ENCODE data around the gene TULP4. TPM values are rescaled to one million over a fixed set of nuclear protein-coding genes. Genes with fewer than 3 reads are reported as not detected.
A peak's percentile ranks its signal among the peaks of the same experiment; 100 is the strongest.
"Not testable (repeated sequence)": the region's sequence is repeated elsewhere in the genome, so short reads cannot be mapped to it uniquely, and the experiment has no call there.

The TULP4 gene
- total RNA-seq, 1 donor from 2014 or later = 104 TPM

DNA sequence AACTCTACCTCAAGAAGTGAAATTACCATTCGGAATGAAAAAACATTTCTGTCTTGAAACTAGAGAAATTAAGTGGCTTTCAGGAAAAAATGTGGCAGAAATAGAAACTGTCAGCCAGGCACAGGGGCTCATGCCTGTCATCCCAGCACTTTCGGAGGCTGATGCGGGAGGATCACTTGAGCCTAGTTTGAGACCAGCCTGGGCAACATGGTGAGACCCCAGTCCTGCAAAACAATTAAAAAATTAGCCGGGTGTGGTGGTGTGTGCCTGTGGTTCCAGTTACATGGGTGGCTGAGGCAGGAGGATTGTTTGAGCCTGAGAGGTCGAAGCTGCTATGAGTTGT, 240.5 kb downstream of the TULP4 start:
- Histone ChIP-seq H3K36me3 (no peaks in the 10 kb centered on the region), H3K27me3 (ENCODE audit: low read depth) (no peaks in the 10 kb centered on the region), H3K4me3 (no peak overlapping the region), H3K9me3 (no peaks in the 10 kb centered on the region), H3K4me1 (no peaks in the 10 kb centered on the region), H3K27ac (no peak overlapping the region)
- no peak for ATAC-seq
- TF ChIP-seq, protein P1, sequence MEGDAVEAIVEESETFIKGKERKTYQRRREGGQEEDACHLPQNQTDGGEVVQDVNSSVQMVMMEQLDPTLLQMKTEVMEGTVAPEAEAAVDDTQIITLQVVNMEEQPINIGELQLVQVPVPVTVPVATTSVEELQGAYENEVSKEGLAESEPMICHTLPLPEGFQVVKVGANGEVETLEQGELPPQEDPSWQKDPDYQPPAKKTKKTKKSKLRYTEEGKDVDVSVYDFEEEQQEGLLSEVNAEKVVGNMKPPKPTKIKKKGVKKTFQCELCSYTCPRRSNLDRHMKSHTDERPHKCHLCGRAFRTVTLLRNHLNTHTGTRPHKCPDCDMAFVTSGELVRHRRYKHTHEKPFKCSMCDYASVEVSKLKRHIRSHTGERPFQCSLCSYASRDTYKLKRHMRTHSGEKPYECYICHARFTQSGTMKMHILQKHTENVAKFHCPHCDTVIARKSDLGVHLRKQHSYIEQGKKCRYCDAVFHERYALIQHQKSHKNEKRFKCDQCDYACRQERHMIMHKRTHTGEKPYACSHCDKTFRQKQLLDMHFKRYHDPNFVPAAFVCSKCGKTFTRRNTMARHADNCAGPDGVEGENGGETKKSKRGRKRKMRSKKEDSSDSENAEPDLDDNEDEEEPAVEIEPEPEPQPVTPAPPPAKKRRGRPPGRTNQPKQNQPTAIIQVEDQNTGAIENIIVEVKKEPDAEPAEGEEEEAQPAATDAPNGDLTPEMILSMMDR (IDR thresholded peaks at IDR 0.05) = no peak
- no peak for DNase-seq
- intact Hi-C loops (cut with DNase I) = no loop called here

- Histone ChIP-seq H3K36me3 (no peaks in the 10 kb centered on the region), H3K4me1 (peaks cover 6% of the 10 kb centered on the region), H3K27ac (no peak overlapping the region), H3K27me3 (ENCODE audit: low read depth) (no peaks in the 10 kb centered on the region), H3K9me3 (no peaks in the 10 kb centered on the region), H3K4me3 (no peak overlapping the region)
- no peak for DNase-seq
- intact Hi-C loops (cut with DNase I) = no loop called here
- no peak for ATAC-seq
- TF ChIP-seq, protein P1 (IDR thresholded peaks at IDR 0.05) = no peak
Measured at GRCh38 chr6:158554611-158555361, 242.5 kb downstream of the TULP4 start.

DNA sequence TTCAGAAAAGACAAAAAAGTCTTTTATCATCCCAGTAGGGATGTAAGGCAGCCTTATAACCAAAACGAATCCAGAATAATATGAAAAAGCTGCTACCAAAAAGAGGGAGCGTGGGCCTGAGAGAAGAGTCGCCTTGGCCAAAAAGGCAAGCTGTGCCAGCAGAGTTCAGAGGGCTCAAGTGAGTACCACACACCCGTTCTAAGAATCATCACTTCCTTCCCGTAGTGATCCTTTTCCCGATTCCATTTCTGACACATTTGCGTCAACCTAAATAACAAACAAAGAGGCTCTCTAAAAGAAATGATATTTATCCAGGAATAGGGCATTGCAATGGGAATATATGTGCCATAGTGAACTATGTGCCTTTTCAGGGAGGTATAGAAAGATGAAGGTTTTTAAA, 243.8 kb downstream of the TULP4 start:
- Histone ChIP-seq H3K36me3 (no peaks in the 10 kb centered on the region), H3K4me1 (peaks cover 11% of the 10 kb centered on the region), H3K9me3 (no peaks in the 10 kb centered on the region), H3K27ac (no peak overlapping the region), H3K27me3 (ENCODE audit: low read depth) (no peaks in the 10 kb centered on the region), H3K4me3 (no peak overlapping the region)
- DNase-seq (no peak), ATAC-seq (no peak)
- intact Hi-C loops (cut with DNase I) = no loop called here
- TF ChIP-seq, protein P1 (IDR thresholded peaks at IDR 0.05) = no peak

DNA sequence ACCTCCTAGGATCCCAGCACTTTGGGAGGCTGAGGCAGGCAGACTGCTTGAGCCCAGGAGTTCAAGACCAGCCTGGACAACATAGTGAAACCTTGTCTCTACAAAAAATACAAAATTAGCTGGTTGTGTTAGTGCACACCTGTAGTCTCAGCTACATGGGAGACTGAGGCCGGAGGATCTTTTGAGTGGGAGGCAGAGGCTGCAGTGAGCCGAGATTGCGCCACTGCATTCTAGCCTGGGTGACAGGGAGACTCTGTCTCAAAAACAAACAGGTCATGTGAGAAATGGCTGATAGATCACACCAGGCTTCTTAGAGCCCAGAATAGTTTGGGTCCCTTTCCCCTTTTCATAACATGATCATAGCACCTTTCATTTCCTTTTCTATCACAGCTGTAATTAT, 244.8 kb downstream of the TULP4 start:
- ATAC-seq; H3K9me3 ChIP-seq; H3K4me3 ChIP-seq; H3K27me3 ChIP-seq (ENCODE audit: low read depth); intact Hi-C loops (cut with DNase I); H3K27ac ChIP-seq; H3K36me3 ChIP-seq; DNase-seq: not testable (repeated sequence)
- peaks cover 21% of the 10 kb centered on the region for H3K4me1 ChIP-seq

DNA sequence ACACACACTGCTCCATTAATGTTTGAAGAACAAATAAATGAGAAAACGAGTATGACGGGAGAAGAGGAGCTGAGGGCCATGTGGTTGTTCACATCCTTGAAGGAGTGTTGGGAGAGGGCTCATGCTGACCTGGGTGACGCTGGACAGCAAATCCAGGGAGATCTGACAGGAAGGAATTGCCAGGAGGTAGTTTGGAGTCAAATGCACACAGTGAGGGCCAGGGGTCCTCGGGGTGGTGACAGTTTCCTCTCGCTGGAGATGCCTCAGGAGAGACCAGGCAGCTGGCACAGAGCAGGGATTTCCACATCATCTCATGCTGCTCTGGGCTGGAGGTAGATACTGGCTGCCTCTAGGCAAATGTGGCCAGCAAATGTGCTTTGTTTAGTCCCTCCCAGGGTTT, 245.7 kb downstream of the TULP4 start:
- Histone ChIP-seq H3K4me3 (no peak overlapping the region), H3K9me3 (no peaks in the 10 kb centered on the region), H3K4me1 (peaks cover 29% of the 10 kb centered on the region), H3K27ac (no peak overlapping the region), H3K36me3 (no peaks in the 10 kb centered on the region), H3K27me3 (ENCODE audit: low read depth) (no peaks in the 10 kb centered on the region)
- TF ChIP-seq, protein P1 (IDR thresholded peaks at IDR 0.05) = no peak
- ATAC-seq (no peak), DNase-seq (no peak)
- intact Hi-C loops (cut with DNase I) = no loop called here

- Histone ChIP-seq H3K4me3 (peak overlapping the region; percentile 90), H3K27ac (no peak overlapping the region), H3K9me3 (no peaks in the 10 kb centered on the region), H3K4me1 (peaks cover 36% of the 10 kb centered on the region), H3K27me3 (ENCODE audit: low read depth) (no peaks in the 10 kb centered on the region), H3K36me3 (no peaks in the 10 kb centered on the region)
- TF ChIP-seq, protein P1 (IDR thresholded peaks at IDR 0.05) = no peak
- intact Hi-C loops (cut with DNase I) = no loop called here
- ATAC-seq (no peak), DNase-seq (no peak)
Measured at GRCh38 chr6:158558415-158559306, 246.4 kb downstream of the TULP4 start.
